ENCODE measurements around the gene UBE2O. TPM values are rescaled to one million over a fixed set of nuclear protein-coding genes. Genes with fewer than 3 reads are reported as not detected.

The UBE2O gene
- total and polyA plus RNA-seq, 11 donors, result 16.0 to 36.1 (median 30.7) TPM

DNA sequence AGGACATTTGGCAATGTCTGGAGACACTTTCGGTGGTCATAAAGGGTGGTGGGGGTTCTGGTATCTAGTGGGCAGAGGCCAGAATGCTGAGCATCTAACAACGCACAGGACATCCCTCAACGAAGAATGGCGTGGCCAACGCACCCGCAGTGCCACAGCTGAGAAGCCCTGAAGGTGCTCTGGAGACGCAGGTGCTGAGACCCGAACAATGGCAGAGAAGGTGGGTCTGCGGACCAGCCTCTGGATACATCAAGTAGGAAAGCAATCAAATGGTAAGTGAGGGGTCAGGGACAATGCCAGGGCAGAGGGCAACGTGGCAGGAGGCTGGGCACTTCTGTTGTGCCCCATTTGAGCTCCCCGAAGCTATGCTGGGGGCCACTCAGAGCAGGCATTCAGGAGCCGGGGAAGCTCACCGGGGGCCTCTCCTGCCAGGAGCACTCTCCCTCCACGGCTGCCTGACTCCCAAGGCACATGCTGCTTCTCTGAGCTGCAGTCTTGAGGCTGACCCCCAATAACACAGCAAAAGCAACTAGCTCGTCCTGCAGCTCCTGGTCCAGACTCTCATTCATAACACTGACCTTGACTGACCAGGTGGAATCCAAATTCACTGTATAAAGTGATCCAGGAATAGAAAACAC, 42.5 kb downstream of the UBE2O start:
- H3K9me3 ChIP-seq, result no peaks in the 10 kb centered on the region
- H3K36me3 ChIP-seq, result peaks cover 0 to 20% (median 0%) of the 10 kb centered on the region in 9 donors
- TF ChIP-seq, protein P1, sequence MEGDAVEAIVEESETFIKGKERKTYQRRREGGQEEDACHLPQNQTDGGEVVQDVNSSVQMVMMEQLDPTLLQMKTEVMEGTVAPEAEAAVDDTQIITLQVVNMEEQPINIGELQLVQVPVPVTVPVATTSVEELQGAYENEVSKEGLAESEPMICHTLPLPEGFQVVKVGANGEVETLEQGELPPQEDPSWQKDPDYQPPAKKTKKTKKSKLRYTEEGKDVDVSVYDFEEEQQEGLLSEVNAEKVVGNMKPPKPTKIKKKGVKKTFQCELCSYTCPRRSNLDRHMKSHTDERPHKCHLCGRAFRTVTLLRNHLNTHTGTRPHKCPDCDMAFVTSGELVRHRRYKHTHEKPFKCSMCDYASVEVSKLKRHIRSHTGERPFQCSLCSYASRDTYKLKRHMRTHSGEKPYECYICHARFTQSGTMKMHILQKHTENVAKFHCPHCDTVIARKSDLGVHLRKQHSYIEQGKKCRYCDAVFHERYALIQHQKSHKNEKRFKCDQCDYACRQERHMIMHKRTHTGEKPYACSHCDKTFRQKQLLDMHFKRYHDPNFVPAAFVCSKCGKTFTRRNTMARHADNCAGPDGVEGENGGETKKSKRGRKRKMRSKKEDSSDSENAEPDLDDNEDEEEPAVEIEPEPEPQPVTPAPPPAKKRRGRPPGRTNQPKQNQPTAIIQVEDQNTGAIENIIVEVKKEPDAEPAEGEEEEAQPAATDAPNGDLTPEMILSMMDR (IDR thresholded peaks at IDR 0.05), result no peak
- TF ChIP-seq POLR2A (IDR thresholded peaks at IDR 0.05), result no peak
- peak in 1 of 5 donors; percentile 21 for DNase-seq
- no peak for ATAC-seq
- H3K4me1 ChIP-seq, result peaks cover 0 to 87% (median 58%) of the 10 kb centered on the region in 12 donors
- no peak overlapping the region for H3K4me3 ChIP-seq
- peak overlapping the region in 1 of 12 donors; percentile 36 for H3K27ac ChIP-seq
- 80 to 92% (median 82%) methylated on average over 11 to 15 of the region's 15 CpGs for WGBS, 4 donors
- intact Hi-C loops (cut with DNase I), result loop anchor here in 3 of 10 donors (2.0 to 5.0 kb wide), 3 partner anchors 37 to 48 kb away; partner anchors contain the start of gene UBE2O (in 1 of the 3)
- H3K27me3 ChIP-seq, result no peaks in the 10 kb centered on the region

DNA sequence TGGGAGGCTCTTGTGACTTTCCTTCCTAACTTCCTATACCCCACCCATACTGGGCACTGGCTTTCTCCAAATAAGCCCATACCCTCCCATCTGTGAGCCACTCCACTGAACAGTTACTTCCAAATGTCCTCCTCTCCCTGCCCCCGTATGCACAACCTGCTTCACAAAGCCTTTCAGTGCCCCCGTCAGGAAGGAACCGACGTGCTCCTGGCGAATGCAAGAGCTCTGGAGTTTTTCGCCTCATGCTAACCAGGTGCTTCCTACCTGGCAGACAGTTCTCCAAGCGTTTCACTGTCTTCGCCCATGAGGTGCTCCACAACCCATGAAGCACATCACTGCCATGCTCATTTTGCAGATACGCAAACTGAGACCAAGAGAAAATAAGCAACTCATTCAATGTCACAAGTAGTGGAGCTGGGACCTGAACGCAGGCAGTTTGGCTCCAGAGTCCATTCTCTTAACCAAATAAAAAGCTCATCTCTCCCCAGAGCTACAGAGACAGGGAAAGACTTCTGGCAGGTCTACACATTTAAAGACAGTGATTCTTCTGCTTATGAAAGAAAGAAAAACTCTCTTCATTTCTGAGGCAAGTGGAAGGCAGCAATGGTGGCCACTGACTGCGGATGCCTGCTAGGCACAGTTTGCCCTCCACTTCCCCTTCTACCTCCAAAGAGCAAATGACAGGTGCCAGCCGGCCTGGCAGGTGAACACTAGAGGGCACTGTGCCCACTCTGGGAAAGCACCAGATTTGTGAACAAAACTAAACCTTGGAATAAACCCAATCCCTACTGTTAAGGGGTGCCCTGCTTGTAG, 44.7 kb downstream of the UBE2O start:
- Histone ChIP-seq H3K27me3 (no peaks in the 10 kb centered on the region), H3K36me3 (peaks cover 0 to 41% (median 14%) of the 10 kb centered on the region in 9 donors), H3K4me1 (peaks cover 0 to 87% (median 54%) of the 10 kb centered on the region in 12 donors), H3K4me3 (no peak overlapping the region), H3K27ac (peak overlapping the region in 2 of 12 donors; percentile 80 to 84), H3K9me3 (no peaks in the 10 kb centered on the region)
- WGBS, 4 donors, result 70 to 78% (median 71%) methylated on average over 12 of the region's 12 CpGs
- TF ChIP-seq POLR2A (IDR thresholded peaks at IDR 0.05), result no peak
- TF ChIP-seq, protein P1 (IDR thresholded peaks at IDR 0.05), result peak; percentile 59 to 83 (median 72)
- ATAC-seq, result peak in 1 of 4 donors; percentile 18
- DNase-seq, result peak in 3 of 5 donors; percentile 57 to 63 (median 61)
- intact Hi-C loops (cut with DNase I), result loop anchor here in 9 of 10 donors (2.0 to 10.0 kb wide), 6 partner anchors 45 to 99 kb away; partner anchors contain the start of genes RHBDF2 (in 3 of the 9) and UBE2O (in 1 of the 9)

DNA sequence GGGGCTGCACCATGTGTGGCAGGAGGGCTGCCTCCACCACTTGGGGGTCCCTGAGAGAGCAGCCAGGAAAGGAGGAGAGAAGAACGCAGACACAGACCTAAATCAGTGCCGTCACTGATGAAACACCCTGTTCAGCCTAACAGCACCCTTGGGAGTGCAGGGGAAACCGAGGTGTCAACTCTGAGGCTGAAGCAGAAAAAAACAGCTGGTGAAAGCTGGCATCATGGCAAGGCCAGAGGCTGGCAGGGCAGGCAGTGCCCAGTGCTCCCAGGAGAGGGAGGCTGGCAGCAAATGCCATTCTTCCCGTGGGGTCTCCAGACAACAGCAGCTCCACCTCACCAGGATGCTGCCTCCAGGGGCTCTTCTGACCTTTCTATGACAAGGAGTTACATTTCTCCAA, 45.4 kb downstream of the UBE2O start:
- ATAC-seq (no peak), DNase-seq (peak in 1 of 5 donors; percentile 19)
- intact Hi-C loops (cut with DNase I), result loop anchor here in 9 of 10 donors (2.0 to 10.0 kb wide), 5 partner anchors 50 to 100 kb away; partner anchors contain the start of gene RHBDF2 (in 3 of the 9)
- H3K4me1 ChIP-seq, result peaks cover 0 to 87% (median 54%) of the 10 kb centered on the region in 12 donors
- no peaks in the 10 kb centered on the region for H3K27me3 ChIP-seq
- peak overlapping the region in 3 of 12 donors; percentile 76 to 84 (median 80) for H3K27ac ChIP-seq
- H3K4me3 ChIP-seq, result no peak overlapping the region
- H3K9me3 ChIP-seq, result no peaks in the 10 kb centered on the region
- H3K36me3 ChIP-seq, result peaks cover 0 to 44% (median 22%) of the 10 kb centered on the region in 9 donors
- no peak for TF ChIP-seq POLR2A (IDR thresholded peaks at IDR 0.05)
- TF ChIP-seq, protein P1 (IDR thresholded peaks at IDR 0.05), result no peak
- 31 to 56% (median 55%) methylated on average over 4 of the region's 4 CpGs for WGBS, 4 donors
